ENCODE data around the gene MORC4.

DNA sequence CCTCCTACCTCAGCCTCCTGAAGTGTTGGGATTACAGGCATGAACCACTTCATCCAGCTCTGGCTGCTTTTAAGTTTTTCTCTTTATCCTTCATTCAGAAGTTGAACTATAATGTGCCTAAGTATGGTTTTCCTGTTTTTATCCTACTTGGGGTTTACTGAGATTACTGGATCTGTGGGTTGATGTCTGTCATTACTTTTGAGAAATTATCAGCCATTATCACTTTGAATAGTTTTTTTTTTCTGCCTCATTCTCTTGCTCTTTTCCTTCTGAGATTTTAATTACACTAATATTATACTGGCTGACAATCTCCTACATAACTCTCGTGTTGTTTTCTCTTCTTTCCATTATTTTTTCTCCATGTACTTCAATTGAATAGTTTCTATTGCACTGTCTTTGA is 47.6 kb upstream of the MORC4 start:
- TF ChIP-seq, protein P1, sequence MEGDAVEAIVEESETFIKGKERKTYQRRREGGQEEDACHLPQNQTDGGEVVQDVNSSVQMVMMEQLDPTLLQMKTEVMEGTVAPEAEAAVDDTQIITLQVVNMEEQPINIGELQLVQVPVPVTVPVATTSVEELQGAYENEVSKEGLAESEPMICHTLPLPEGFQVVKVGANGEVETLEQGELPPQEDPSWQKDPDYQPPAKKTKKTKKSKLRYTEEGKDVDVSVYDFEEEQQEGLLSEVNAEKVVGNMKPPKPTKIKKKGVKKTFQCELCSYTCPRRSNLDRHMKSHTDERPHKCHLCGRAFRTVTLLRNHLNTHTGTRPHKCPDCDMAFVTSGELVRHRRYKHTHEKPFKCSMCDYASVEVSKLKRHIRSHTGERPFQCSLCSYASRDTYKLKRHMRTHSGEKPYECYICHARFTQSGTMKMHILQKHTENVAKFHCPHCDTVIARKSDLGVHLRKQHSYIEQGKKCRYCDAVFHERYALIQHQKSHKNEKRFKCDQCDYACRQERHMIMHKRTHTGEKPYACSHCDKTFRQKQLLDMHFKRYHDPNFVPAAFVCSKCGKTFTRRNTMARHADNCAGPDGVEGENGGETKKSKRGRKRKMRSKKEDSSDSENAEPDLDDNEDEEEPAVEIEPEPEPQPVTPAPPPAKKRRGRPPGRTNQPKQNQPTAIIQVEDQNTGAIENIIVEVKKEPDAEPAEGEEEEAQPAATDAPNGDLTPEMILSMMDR (IDR thresholded peaks at IDR 0.05), result no peak
- TF ChIP-seq POLR2A (IDR thresholded peaks at IDR 0.05), result no peak

All from thyroid gland (tissue), 4 donors.